Measurements from ENCODE around the gene DPP6.

Gene DPP6

DNA sequence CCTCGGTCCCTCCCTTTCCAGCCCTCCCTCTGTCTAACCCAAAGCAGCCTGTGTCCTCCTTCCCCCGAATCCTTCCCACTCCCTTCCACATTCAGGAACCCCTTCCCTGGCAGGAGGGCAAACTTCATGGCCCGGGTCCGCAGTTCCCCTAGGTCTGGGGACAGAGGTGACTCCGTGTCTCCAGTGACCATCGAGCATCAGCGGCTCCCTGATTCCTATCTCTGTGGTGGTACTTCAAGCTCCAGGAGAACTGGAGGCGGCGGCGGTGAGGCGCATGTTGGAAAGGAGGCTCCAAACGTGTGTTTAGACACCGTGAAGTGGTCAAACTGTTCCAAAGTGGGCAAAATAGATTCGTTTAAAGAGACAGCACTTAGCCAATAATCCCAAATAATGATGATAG lies 802.6 kb downstream of the DPP6 start:
- Histone ChIP-seq H3K27me3 (ENCODE audit: insufficient read depth, poor library complexity, severe bottlenecking) (no peaks in the 10 kb centered on the region), H3K4me1 (ENCODE audit: insufficient read depth, poor library complexity, severe bottlenecking) (no peaks in the 10 kb centered on the region), H3K4me3 (ENCODE audit: severe bottlenecking) (no peak overlapping the region), H3K27ac (ENCODE audit: poor library complexity, severe bottlenecking) (no peak overlapping the region), H3K9me3 (ENCODE audit: severe bottlenecking) (peaks cover 1% of the 10 kb centered on the region), H3K36me3 (ENCODE audit: low read depth) (no peaks in the 10 kb centered on the region)
- ATAC-seq (ENCODE audit: low read depth) (no peak), DNase-seq (ENCODE audit: low spot score) (no peak)
- TF ChIP-seq, protein P1, sequence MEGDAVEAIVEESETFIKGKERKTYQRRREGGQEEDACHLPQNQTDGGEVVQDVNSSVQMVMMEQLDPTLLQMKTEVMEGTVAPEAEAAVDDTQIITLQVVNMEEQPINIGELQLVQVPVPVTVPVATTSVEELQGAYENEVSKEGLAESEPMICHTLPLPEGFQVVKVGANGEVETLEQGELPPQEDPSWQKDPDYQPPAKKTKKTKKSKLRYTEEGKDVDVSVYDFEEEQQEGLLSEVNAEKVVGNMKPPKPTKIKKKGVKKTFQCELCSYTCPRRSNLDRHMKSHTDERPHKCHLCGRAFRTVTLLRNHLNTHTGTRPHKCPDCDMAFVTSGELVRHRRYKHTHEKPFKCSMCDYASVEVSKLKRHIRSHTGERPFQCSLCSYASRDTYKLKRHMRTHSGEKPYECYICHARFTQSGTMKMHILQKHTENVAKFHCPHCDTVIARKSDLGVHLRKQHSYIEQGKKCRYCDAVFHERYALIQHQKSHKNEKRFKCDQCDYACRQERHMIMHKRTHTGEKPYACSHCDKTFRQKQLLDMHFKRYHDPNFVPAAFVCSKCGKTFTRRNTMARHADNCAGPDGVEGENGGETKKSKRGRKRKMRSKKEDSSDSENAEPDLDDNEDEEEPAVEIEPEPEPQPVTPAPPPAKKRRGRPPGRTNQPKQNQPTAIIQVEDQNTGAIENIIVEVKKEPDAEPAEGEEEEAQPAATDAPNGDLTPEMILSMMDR (IDR thresholded peaks at IDR 0.05; ENCODE audit: poor library complexity, severe bottlenecking): no peak

GRCh38 chr7:154855366-154855765 lies 803.2 kb downstream of the DPP6 start:
- no peaks in the 10 kb centered on the region for H3K27me3 ChIP-seq (ENCODE audit: insufficient read depth, poor library complexity, severe bottlenecking)
- no peaks in the 10 kb centered on the region for H3K4me1 ChIP-seq (ENCODE audit: insufficient read depth, poor library complexity, severe bottlenecking)
- TF ChIP-seq, protein P1 (IDR thresholded peaks at IDR 0.05; ENCODE audit: poor library complexity, severe bottlenecking): no peak
- H3K9me3 ChIP-seq (ENCODE audit: severe bottlenecking): peaks cover 1% of the 10 kb centered on the region
- ATAC-seq (ENCODE audit: low read depth) (no peak), DNase-seq (ENCODE audit: low spot score) (no peak)
- no peak overlapping the region for H3K4me3 ChIP-seq (ENCODE audit: severe bottlenecking)
- H3K36me3 ChIP-seq (ENCODE audit: low read depth): no peaks in the 10 kb centered on the region
- H3K27ac ChIP-seq (ENCODE audit: poor library complexity, severe bottlenecking): no peak overlapping the region

DNA sequence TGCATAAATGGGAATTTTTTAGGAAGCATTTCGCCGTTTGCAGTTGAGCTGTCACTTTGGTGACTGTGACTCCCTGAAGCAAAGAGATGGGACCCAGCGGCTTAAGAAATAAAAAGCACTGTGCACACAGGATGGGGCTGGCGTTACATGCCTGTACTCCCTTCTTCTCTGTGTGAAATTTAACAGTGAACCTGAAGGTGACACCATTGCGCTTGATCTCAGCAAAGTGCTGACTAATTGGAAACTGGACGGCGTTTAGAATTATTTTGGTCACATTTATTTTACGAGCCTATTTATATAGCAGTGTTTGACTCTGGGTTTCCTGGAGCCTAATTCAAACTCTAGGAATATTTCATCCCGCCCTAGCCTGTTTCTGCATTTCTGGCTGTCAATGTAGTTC lies 804.5 kb downstream of the DPP6 start:
- DNase-seq (ENCODE audit: low spot score) (no peak), ATAC-seq (ENCODE audit: low read depth) (no peak)
- H3K27ac ChIP-seq (ENCODE audit: poor library complexity, severe bottlenecking): no peak overlapping the region
- H3K36me3 ChIP-seq (ENCODE audit: low read depth): no peaks in the 10 kb centered on the region
- H3K27me3 ChIP-seq (ENCODE audit: insufficient read depth, poor library complexity, severe bottlenecking): no peaks in the 10 kb centered on the region
- TF ChIP-seq, protein P1 (IDR thresholded peaks at IDR 0.05; ENCODE audit: poor library complexity, severe bottlenecking): no peak
- H3K9me3 ChIP-seq (ENCODE audit: severe bottlenecking): no peaks in the 10 kb centered on the region
- H3K4me1 ChIP-seq (ENCODE audit: insufficient read depth, poor library complexity, severe bottlenecking): no peaks in the 10 kb centered on the region
- H3K4me3 ChIP-seq (ENCODE audit: severe bottlenecking): no peak overlapping the region

DNA sequence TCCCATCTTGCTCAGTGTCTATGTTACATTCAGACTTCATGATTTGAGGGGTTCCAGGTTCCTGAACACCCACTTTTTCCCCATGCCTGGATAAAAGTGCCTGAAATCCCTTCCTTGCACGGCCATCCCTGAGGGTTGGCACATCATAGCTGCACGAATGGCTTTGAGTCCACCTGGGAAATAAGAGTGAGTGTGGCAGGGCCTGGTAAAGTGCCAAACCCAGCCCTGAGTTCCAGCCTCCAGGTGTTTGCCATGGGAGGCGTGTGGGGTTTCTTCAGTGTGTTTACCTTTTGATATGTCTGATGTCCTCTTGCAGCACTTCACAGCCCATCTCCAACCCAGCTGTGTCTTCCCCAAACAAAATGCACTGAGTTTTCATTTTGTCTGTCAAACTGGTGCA lies 805.0 kb downstream of the DPP6 start:
- TF ChIP-seq, protein P1 (IDR thresholded peaks at IDR 0.05; ENCODE audit: poor library complexity, severe bottlenecking): no peak
- H3K4me3 ChIP-seq (ENCODE audit: severe bottlenecking): no peak overlapping the region
- no peaks in the 10 kb centered on the region for H3K27me3 ChIP-seq (ENCODE audit: insufficient read depth, poor library complexity, severe bottlenecking)
- DNase-seq (ENCODE audit: low spot score): no peak
- H3K9me3 ChIP-seq (ENCODE audit: severe bottlenecking): no peaks in the 10 kb centered on the region
- H3K27ac ChIP-seq (ENCODE audit: poor library complexity, severe bottlenecking): no peak overlapping the region
- no peaks in the 10 kb centered on the region for H3K36me3 ChIP-seq (ENCODE audit: low read depth)
- no peaks in the 10 kb centered on the region for H3K4me1 ChIP-seq (ENCODE audit: insufficient read depth, poor library complexity, severe bottlenecking)
- ATAC-seq (ENCODE audit: low read depth): no peak

GRCh38 chr7:154857728-154858681 lies 805.8 kb downstream of the DPP6 start:
- Histone ChIP-seq H3K27me3 (ENCODE audit: insufficient read depth, poor library complexity, severe bottlenecking) (no peaks in the 10 kb centered on the region), H3K36me3 (ENCODE audit: low read depth) (no peaks in the 10 kb centered on the region), H3K27ac (ENCODE audit: poor library complexity, severe bottlenecking) (no peak overlapping the region), H3K4me1 (ENCODE audit: insufficient read depth, poor library complexity, severe bottlenecking) (no peaks in the 10 kb centered on the region), H3K9me3 (ENCODE audit: severe bottlenecking) (no peaks in the 10 kb centered on the region), H3K4me3 (ENCODE audit: severe bottlenecking) (no peak overlapping the region)
- DNase-seq (ENCODE audit: low spot score): no peak
- no peak for ATAC-seq (ENCODE audit: low read depth)
- TF ChIP-seq, protein P1 (IDR thresholded peaks at IDR 0.05; ENCODE audit: poor library complexity, severe bottlenecking): no peak

Data from RWPE2 (cell line).